NT2/D1 (cell line): Measurements from ENCODE around the gene TRH.

Experiments
- DNase-seq: peaks from one replicate; pipeline ENCODE4 v3.0.0-alpha.2; 2011; ENCODE audit warnings: low read depth, low spot score
- H3K27me3 ChIP-seq: 2 replicates; pipeline ENCODE4 v1.6.0; 2011; ENCODE audit warnings: mild to moderate bottlenecking; ENCODE audit not compliant: insufficient read length, insufficient read depth
- H3K36me3 ChIP-seq: 2 replicates; pipeline ENCODE4 v1.6.1; 2011; ENCODE audit warnings: mild to moderate bottlenecking, low read length, mixed read lengths; ENCODE audit not compliant: insufficient read depth, insufficient read length
- H3K4me1 ChIP-seq: 2 replicates; pipeline ENCODE4 v1.5.1; 2011; ENCODE audit not compliant: insufficient read depth, insufficient read length
- H3K4me3 ChIP-seq: 2 replicates; pipeline ENCODE4 v1.5.1; 2011; ENCODE audit warnings: low read depth; ENCODE audit not compliant: insufficient read length
- H3K9ac ChIP-seq: 2 replicates; pipeline ENCODE4 v1.6.0; 2011; ENCODE audit warnings: low read depth; ENCODE audit not compliant: insufficient read length
- H3K9me3 ChIP-seq: 2 replicates; pipeline ENCODE4 v1.5.1; 2011; ENCODE audit warnings: mild to moderate bottlenecking, low read length; ENCODE audit not compliant: insufficient read depth
- SUZ12 ChIP-seq: IDR thresholded peaks from 2 replicates; pipeline ENCODE4 v1.6.1; 2011; ENCODE audit not compliant: insufficient read length, insufficient read depth; ENCODE audit errors: extremely low read depth
- YY1 ChIP-seq: IDR thresholded peaks from 2 replicates; pipeline ENCODE4 v1.6.1; 2011; ENCODE audit not compliant: insufficient read length, insufficient read depth
- ZNF274 ChIP-seq: IDR thresholded peaks from 2 replicates; pipeline ENCODE4 v1.6.1; 2011; ENCODE audit warnings: mild to moderate bottlenecking, low read depth, low read length

TRH gene

GRCh38 chr3:129938140-129938930 is 36.2 kb upstream of the TRH start:
- no peak for DNase-seq
- Histone ChIP-seq H3K4me3 (no peak overlapping the region), H3K9me3 (no peaks in the 10 kb centered on the region), H3K4me1 (no peaks in the 10 kb centered on the region), H3K27me3 (peaks cover 11% of the 10 kb centered on the region), H3K9ac (no peak overlapping the region), H3K36me3 (no peaks in the 10 kb centered on the region)
- TF ChIP-seq SUZ12: no peak
- TF ChIP-seq YY1: no peak
- no peak for TF ChIP-seq ZNF274

- Histone ChIP-seq H3K36me3 (no peaks in the 10 kb centered on the region), H3K27me3 (no peaks in the 10 kb centered on the region), H3K9me3 (peaks cover 6% of the 10 kb centered on the region; the same call in 1 of the 2 replicates), H3K4me1 (no peaks in the 10 kb centered on the region), H3K4me3 (no peak overlapping the region), H3K9ac (no peak overlapping the region)
- DNase-seq: no peak
- TF ChIP-seq SUZ12 (no peak), ZNF274 (no peak), YY1 (no peak)
These were observed 34.4 kb upstream of the TRH start for GRCh38 chr3:129940086-129940485.

GRCh38 chr3:129942296-129942695 is 32.2 kb upstream of the TRH start:
- Histone ChIP-seq H3K27me3 (no peaks in the 10 kb centered on the region), H3K4me3 (no peak overlapping the region), H3K9me3 (peaks cover 10% of the 10 kb centered on the region; the same call in 1 of the 2 replicates), H3K36me3 (no peaks in the 10 kb centered on the region), H3K4me1 (no peaks in the 10 kb centered on the region), H3K9ac (no peak overlapping the region)
- no peak for TF ChIP-seq YY1
- peak; percentile 71 for DNase-seq

- no peaks in the 10 kb centered on the region for H3K36me3 ChIP-seq
- no peak for TF ChIP-seq YY1
- TF ChIP-seq SUZ12: no peak
- TF ChIP-seq ZNF274: no peak
- peaks cover 10% of the 10 kb centered on the region; the same call in 1 of the 2 replicates for H3K9me3 ChIP-seq
- no peaks in the 10 kb centered on the region for H3K4me1 ChIP-seq
- no peaks in the 10 kb centered on the region for H3K27me3 ChIP-seq
- H3K4me3 ChIP-seq: no peak overlapping the region
- DNase-seq: no peak
- H3K9ac ChIP-seq: no peak overlapping the region
These were observed 31.5 kb upstream of the TRH start for GRCh38 chr3:129943020-129943419.

GRCh38 chr3:129944709-129945108 is 29.8 kb upstream of the TRH start:
- TF ChIP-seq SUZ12: no peak
- no peak for TF ChIP-seq ZNF274
- no peak for TF ChIP-seq YY1
- no peaks in the 10 kb centered on the region for H3K36me3 ChIP-seq
- DNase-seq: no peak
- no peaks in the 10 kb centered on the region for H3K4me1 ChIP-seq
- peaks cover 10% of the 10 kb centered on the region; the same call in 1 of the 2 replicates for H3K9me3 ChIP-seq
- H3K4me3 ChIP-seq: no peak overlapping the region
- H3K9ac ChIP-seq: no peak overlapping the region
- no peaks in the 10 kb centered on the region for H3K27me3 ChIP-seq

GRCh38 chr3:129947538-129948240 is 26.8 kb upstream of the TRH start:
- TF ChIP-seq SUZ12 (no peak), YY1 (no peak), ZNF274 (no peak)
- H3K4me3 ChIP-seq: no peak overlapping the region

GRCh38 chr3:129950318-129951046 is 24.0 kb upstream of the TRH start:
- Histone ChIP-seq H3K9ac (no peak overlapping the region), H3K4me1 (no peaks in the 10 kb centered on the region), H3K9me3 (0 out of 2 replicates have a peak, but pooled peaks cover under 1% of the 10 kb centered on the region), H3K27me3 (peaks cover 6% of the 10 kb centered on the region), H3K4me3 (no peak overlapping the region), H3K36me3 (no peaks in the 10 kb centered on the region)
- no peak for DNase-seq
- no peak for TF ChIP-seq SUZ12
- no peak for TF ChIP-seq YY1
- TF ChIP-seq ZNF274: no peak

More at GRCh38 chr3:129947538-129948240, 26.8 kb upstream of the TRH start:
- Histone ChIP-seq H3K36me3 (no peaks in the 10 kb centered on the region), H3K27me3 (no peaks in the 10 kb centered on the region), H3K9ac (no peak overlapping the region), H3K4me1 (no peaks in the 10 kb centered on the region), H3K9me3 (peaks cover 10% of the 10 kb centered on the region; the same call in 1 of the 2 replicates)
- no peak for DNase-seq
